HG03432 (cell line): ENCODE results near the gene PPM1L.
"Not testable (repeated sequence)": the region's sequence is repeated elsewhere in the genome, so short reads cannot be mapped to it uniquely, and the experiment has no call there.

Experiments
- ATAC-seq: cut with Tn5 transposase; IDR thresholded peaks from one replicate; pipeline ENCODE4 v1.9.1; 2021; ENCODE audit warnings: mild to moderate bottlenecking, moderate library complexity; ENCODE audit not compliant: unreplicated experiment

The PPM1L gene

GRCh38 chr3:160755776-160756304 lies at the start of gene PPM1L:
TSS of gene PPM1L (plus strand) at chr3:160756231.
- ATAC-seq, result peak; percentile 56

GRCh38 chr3:160707187-160707794 lies 48.7 kb upstream of the PPM1L start:
- peak; percentile 73 for ATAC-seq

GRCh38 chr3:160709477-160710182 lies 46.4 kb upstream of the PPM1L start:
- ATAC-seq, result no peak

- not testable (repeated sequence) for ATAC-seq
Measured at GRCh38 chr3:160713144-160713543, 42.9 kb upstream of the PPM1L start.

- no peak for ATAC-seq
Measured at GRCh38 chr3:160719710-160720109, 36.3 kb upstream of the PPM1L start.

GRCh38 chr3:160720123-160720746 lies 35.8 kb upstream of the PPM1L start:
- peak; percentile 46 for ATAC-seq

- no peak for ATAC-seq
Measured at GRCh38 chr3:160722331-160722730, 33.7 kb upstream of the PPM1L start.

GRCh38 chr3:160725338-160725737 lies 30.7 kb upstream of the PPM1L start:
- ATAC-seq, result no peak

GRCh38 chr3:160735826-160736225 lies 20.2 kb upstream of the PPM1L start:
- no peak for ATAC-seq

- ATAC-seq, result no peak
Measured at GRCh38 chr3:160738048-160738447, 18.0 kb upstream of the PPM1L start.

GRCh38 chr3:160739079-160739478 lies 17.0 kb upstream of the PPM1L start:
- no peak for ATAC-seq

GRCh38 chr3:160746976-160747375 lies 9.1 kb upstream of the PPM1L start:
- ATAC-seq, result no peak

GRCh38 chr3:160747422-160747821 lies 8.6 kb upstream of the PPM1L start:
- ATAC-seq, result no peak

GRCh38 chr3:160748231-160748630 lies 7.8 kb upstream of the PPM1L start:
- no peak for ATAC-seq

- no peak for ATAC-seq
Measured at GRCh38 chr3:160748787-160749186, 7.2 kb upstream of the PPM1L start.

- ATAC-seq, result no peak
Measured at GRCh38 chr3:160753953-160754352, 2.1 kb upstream of the PPM1L start.

- ATAC-seq, result no peak
Measured at GRCh38 chr3:160754371-160754854, 1.6 kb upstream of the PPM1L start.

GRCh38 chr3:160754855-160755747 lies 930 bp upstream of the PPM1L start:
- peak; percentile 93 for ATAC-seq

GRCh38 chr3:160757233-160758106 lies 1.4 kb downstream of the PPM1L start:
- no peak for ATAC-seq
